KMS-11 (cell line): ENCODE measurements around the gene CCNYL1.
"Not testable (repeated sequence)": the region's sequence is repeated elsewhere in the genome, so short reads cannot be mapped to it uniquely, and the experiment has no call there.

Source experiments
- H2AFZ ChIP-seq: fragments of 200-600 bp; sonication (generic); 2 replicates; pipeline ENCODE4 v1.6.1; 2016; ENCODE audit warnings: antibody characterized with exemption, mixed run types, low read depth
- H3K27ac ChIP-seq: fragments of 200-600 bp; sonication (generic); 2 replicates; pipeline ENCODE4 v1.6.1; 2016; ENCODE audit warnings: mild to moderate bottlenecking, mixed run types
- H3K27me3 ChIP-seq: fragments of 200-600 bp; sonication (generic); 2 replicates; pipeline ENCODE4 v1.6.1; 2017; ENCODE audit warnings: mild to moderate bottlenecking, low read depth, mixed run types, moderate library complexity; ENCODE audit not compliant: insufficient read depth
- H3K36me3 ChIP-seq: fragments of 200-600 bp; sonication (generic); 2 replicates; pipeline ENCODE4 v1.6.1; 2017; ENCODE audit warnings: mild to moderate bottlenecking, mixed run types; ENCODE audit not compliant: insufficient read depth
- H3K4me1 ChIP-seq: fragments of 200-600 bp; sonication (generic); 2 replicates; pipeline ENCODE4 v1.6.1; 2016; ENCODE audit warnings: mild to moderate bottlenecking, low read depth, mixed run types; ENCODE audit not compliant: poor library complexity, severe bottlenecking
- H3K4me2 ChIP-seq: fragments of 200-600 bp; sonication (generic); 2 replicates; pipeline ENCODE4 v1.7.0; 2016; ENCODE audit warnings: mild to moderate bottlenecking, mixed run types
- H3K4me3 ChIP-seq: fragments of 200-600 bp; sonication (generic); IDR thresholded peaks from 2 replicates; pipeline ENCODE4 v1.6.1; 2017; ENCODE audit warnings: low read depth, low read length, mixed read lengths; ENCODE audit not compliant: insufficient read depth
- H3K79me2 ChIP-seq: fragments of 200-600 bp; sonication (generic); 2 replicates; pipeline ENCODE4 v1.6.1; 2016; ENCODE audit warnings: low read depth, mixed run types; ENCODE audit not compliant: insufficient read depth
- H3K9ac ChIP-seq: fragments of 200-600 bp; sonication (generic); 2 replicates; pipeline ENCODE4 v1.6.1; 2016; ENCODE audit warnings: mild to moderate bottlenecking, mixed run types
- H4K20me1 ChIP-seq: fragments of 200-600 bp; sonication (generic); 2 replicates; pipeline ENCODE4 v1.6.1; 2016; ENCODE audit warnings: mild to moderate bottlenecking, mixed run types; ENCODE audit not compliant: insufficient read depth
- TF ChIP-seq, protein P1 (sequence below): fragments of 200-600 bp; sonication (generic); conservative IDR thresholded peaks from 2 replicates; pipeline ENCODE4 v1.6.1; 2017; ENCODE audit warnings: low read depth, mild to moderate bottlenecking, antibody characterized with exemption, low read length, moderate library complexity, mixed read lengths

Gene CCNYL1

GRCh38 chr2:207758025-207758424 lies 46.6 kb downstream of the CCNYL1 start:
- Histone ChIP-seq H3K36me3 (no peaks in the 10 kb centered on the region), H2AFZ (no peak overlapping the region)

DNA sequence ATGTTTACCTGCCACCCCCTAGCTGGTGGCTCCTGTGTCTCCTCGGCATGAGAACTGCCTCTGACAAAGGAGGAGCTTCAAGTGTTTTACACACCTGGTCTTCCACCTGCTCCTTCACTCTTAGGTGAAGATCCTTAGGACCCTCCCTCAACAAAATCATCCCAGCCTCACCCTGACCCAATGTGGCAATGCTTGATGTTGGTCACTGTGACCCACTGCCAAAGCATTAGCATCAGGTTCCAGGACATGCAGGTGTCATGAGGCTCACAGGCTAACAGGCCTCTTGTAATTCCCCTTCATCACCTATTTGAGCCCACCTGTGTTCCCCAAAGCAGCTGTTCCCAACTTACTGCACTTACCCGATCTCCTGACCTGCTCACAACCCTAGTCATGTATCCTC lies 48.5 kb downstream of the CCNYL1 start:
- no peak overlapping the region for H3K4me3 ChIP-seq
- H3K4me1 ChIP-seq: no peaks in the 10 kb centered on the region
- no peak overlapping the region for H3K9ac ChIP-seq
- H2AFZ ChIP-seq: no peak overlapping the region
- no peaks in the 10 kb centered on the region for H3K79me2 ChIP-seq
- no peaks in the 10 kb centered on the region for H3K36me3 ChIP-seq
- no peak overlapping the region for H3K27ac ChIP-seq
- TF ChIP-seq, protein P1, sequence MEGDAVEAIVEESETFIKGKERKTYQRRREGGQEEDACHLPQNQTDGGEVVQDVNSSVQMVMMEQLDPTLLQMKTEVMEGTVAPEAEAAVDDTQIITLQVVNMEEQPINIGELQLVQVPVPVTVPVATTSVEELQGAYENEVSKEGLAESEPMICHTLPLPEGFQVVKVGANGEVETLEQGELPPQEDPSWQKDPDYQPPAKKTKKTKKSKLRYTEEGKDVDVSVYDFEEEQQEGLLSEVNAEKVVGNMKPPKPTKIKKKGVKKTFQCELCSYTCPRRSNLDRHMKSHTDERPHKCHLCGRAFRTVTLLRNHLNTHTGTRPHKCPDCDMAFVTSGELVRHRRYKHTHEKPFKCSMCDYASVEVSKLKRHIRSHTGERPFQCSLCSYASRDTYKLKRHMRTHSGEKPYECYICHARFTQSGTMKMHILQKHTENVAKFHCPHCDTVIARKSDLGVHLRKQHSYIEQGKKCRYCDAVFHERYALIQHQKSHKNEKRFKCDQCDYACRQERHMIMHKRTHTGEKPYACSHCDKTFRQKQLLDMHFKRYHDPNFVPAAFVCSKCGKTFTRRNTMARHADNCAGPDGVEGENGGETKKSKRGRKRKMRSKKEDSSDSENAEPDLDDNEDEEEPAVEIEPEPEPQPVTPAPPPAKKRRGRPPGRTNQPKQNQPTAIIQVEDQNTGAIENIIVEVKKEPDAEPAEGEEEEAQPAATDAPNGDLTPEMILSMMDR: no peak
- no peaks in the 10 kb centered on the region for H4K20me1 ChIP-seq
- H3K27me3 ChIP-seq: no peaks in the 10 kb centered on the region
- H3K4me2 ChIP-seq: no peak overlapping the region

More at GRCh38 chr2:207758025-207758424, 46.6 kb downstream of the CCNYL1 start:
- Histone ChIP-seq H3K4me1 (no peaks in the 10 kb centered on the region), H4K20me1 (no peaks in the 10 kb centered on the region), H3K27ac (no peak overlapping the region), H3K4me3 (no peak overlapping the region), H3K27me3 (no peaks in the 10 kb centered on the region), H3K9ac (no peak overlapping the region), H3K4me2 (no peak overlapping the region), H3K79me2 (no peaks in the 10 kb centered on the region)
- TF ChIP-seq, protein P1: no peak

GRCh38 chr2:207760453-207760852 lies 49.0 kb downstream of the CCNYL1 start:
- H3K79me2 ChIP-seq: no peaks in the 10 kb centered on the region
- no peak overlapping the region for H3K9ac ChIP-seq
- no peaks in the 10 kb centered on the region for H3K27me3 ChIP-seq
- no peaks in the 10 kb centered on the region for H3K4me1 ChIP-seq
- H3K36me3 ChIP-seq: no peaks in the 10 kb centered on the region
- no peak overlapping the region for H3K4me2 ChIP-seq
- TF ChIP-seq, protein P1: no peak
- H2AFZ ChIP-seq: no peak overlapping the region
- no peaks in the 10 kb centered on the region for H4K20me1 ChIP-seq
- no peak overlapping the region for H3K4me3 ChIP-seq
- no peak overlapping the region for H3K27ac ChIP-seq

DNA sequence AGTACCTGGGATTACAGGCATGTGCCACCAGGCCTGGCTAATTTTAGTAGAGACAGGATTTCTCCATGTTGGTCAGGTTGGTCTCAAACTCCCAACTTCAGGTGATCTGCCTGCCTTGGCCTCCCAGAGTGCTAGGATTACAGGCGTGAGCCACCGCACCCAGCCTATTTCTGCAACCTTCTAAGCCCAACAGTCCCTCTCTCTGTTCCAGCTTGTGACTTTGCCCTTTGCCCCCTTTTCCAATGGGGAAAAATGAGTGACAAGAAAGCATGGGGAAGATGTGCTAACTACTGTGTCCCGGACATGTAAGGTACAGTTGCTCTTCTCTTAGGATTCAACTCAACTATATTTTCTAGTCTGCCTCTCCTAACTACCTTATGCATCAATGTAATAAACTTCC lies 50.0 kb downstream of the CCNYL1 start:
- not testable (repeated sequence) for H3K27ac ChIP-seq, H2AFZ ChIP-seq, H3K27me3 ChIP-seq, H3K36me3 ChIP-seq, H3K4me2 ChIP-seq, H4K20me1 ChIP-seq, H3K4me3 ChIP-seq, H3K9ac ChIP-seq, H3K79me2 ChIP-seq, H3K4me1 ChIP-seq

GRCh38 chr2:207762146-207762545 lies 50.7 kb downstream of the CCNYL1 start:
- H4K20me1 ChIP-seq: no peaks in the 10 kb centered on the region
- no peaks in the 10 kb centered on the region for H3K4me1 ChIP-seq
- no peak overlapping the region for H3K27ac ChIP-seq
- no peak overlapping the region for H3K4me2 ChIP-seq
- H3K9ac ChIP-seq: no peak overlapping the region
- H3K4me3 ChIP-seq: no peak overlapping the region
- TF ChIP-seq, protein P1: no peak
- H2AFZ ChIP-seq: no peak overlapping the region
- H3K79me2 ChIP-seq: no peaks in the 10 kb centered on the region
- H3K36me3 ChIP-seq: no peaks in the 10 kb centered on the region
- no peaks in the 10 kb centered on the region for H3K27me3 ChIP-seq
